CD4-positive, alpha-beta T cell treated with Interleukin-15 for 4 hours (primary cell): ENCODE results near the gene PNPT1.
"Not testable (repeated sequence)": the region's sequence is repeated elsewhere in the genome, so short reads cannot be mapped to it uniquely, and the experiment has no call there.

Experiments used
- DNase-seq: peaks from one replicate; pipeline ENCODE4 v3.0.0-alpha.2; 2020; ENCODE audit warnings: low spot score

PNPT1 gene

DNA sequence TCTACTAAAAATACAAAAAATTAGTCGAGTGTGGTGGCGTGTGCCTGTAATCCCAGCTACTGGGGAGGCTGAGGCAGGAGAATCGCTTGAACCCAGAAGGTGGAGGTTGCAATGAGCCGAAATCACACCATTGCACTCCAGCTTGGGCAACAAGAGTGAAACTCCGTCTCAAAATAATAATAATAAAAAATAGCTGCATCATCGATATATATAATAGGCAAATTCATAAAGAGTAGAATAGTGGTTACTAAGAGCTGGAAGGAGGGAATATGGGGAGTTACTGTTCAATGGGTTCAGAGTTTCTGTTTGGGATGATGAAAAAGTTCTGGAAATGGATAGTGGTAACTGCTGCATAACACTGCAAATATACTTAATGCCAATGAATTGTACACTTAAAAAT, 96.8 kb downstream of the PNPT1 start:
- DNase-seq: not testable (repeated sequence)

DNA sequence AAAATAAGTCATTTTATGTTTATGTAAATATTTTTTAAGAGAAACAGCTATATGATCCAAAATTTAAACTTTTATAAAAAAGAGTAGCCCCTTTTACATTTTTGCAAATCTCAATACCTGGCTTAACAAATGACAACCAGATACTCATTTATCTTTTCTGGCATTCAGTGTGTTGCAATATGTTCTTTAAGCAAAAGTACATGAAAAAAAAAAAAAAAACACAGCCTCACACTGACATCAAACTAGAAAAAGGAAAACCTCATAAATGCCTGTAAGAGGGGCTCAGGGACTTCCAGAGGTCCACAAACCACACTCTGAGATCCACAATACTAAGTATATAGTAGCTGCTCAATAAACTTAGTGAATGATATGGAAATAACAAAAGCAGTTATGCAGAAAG, 98.1 kb downstream of the PNPT1 start:
- no peak for DNase-seq

DNA sequence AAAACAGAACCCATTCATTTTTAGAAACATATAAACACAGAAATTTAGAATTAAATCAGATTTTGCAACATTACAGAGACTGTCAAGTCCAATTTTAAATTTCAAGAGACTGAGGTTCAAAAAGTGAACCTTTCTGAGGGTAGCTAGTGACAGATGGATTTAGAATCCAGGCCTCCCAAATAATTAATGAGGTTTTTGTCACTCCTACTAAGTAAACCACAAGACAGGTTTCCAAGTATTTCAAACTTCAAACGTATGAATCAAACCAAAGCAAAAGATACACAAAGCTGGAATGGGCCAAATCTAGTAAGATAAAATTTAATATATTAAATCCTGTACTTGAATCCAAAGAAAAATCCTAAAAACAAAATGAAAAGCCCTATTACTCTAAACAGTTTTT, 101.5 kb downstream of the PNPT1 start:
- DNase-seq: no peak

DNA sequence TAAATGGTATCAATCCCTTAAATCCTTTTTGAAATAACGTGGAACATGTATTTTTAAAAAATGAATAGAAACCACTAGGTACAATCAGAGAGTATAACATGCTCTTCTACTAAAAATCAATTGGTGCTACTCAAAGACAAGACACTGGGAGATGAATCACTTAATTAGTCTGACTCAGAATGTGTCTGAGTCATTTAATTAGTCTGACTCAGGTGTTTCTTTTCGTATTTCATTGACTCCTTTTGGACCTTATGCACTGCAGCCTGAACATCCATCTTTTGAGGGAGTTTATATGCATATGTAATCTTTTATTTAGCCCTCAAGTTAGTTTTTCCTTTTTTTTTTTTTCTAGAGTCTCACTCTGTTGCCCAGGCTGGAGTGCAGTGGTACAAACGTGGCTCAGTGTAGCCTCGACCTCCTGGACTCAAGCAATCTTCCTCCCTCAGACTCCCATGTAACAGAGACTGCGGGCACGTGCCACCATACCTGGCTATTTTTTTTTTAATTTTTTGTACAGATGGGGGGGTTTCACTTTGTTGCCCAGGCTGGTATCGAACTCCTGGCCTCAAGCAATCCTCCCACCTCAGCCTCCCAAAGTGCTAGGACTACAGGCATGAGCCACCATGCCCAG, 102.7 kb downstream of the PNPT1 start:
- peak; percentile 54 for DNase-seq

DNA sequence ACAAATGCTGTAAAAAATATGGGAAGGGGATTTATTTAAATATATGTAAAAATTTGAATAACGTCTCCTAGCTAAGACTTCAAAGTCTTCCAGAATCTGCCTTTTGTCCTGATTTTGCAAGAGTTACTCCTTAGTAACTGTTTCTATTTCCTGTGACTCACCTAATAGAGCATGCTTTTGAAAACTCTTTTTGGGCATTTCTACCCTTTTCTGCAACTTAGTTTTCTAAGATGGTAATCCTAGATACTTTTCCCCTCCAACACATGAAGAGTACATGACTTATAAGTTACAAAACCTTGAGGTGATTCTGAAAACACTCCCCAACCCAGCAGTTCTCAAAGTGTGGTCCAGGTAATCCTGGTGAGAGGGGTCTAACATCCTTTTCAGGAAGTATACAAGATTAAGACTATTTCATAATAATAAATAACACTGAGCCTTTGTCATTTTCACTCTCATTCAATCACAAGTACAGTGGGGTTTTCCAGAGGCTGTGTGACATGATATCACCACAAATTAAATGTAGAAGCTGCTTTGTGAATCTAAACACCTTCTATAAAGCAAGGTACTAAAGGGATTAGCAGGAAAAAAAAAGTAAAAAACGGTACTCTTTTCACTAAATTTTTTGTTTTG, 108.1 kb downstream of the PNPT1 start:
- no peak for DNase-seq
